ENCODE data around the gene ZCCHC14. TPM values are rescaled to one million over a fixed set of nuclear protein-coding genes. Genes with fewer than 3 reads are reported as not detected.

ZCCHC14 gene
- total and polyA plus RNA-seq, 2 donors (not counting 1 experiment from before 2014, with no cell fraction given), result 0.70 to 4.4 TPM

GRCh38 chr16:87540072-87540896, 47.5 kb upstream of the ZCCHC14 start:
- peaks cover 0 to 9% (median 0%) of the 10 kb centered on the region in 3 donors for H3K9me3 ChIP-seq (ENCODE audit: control extremely low read depth in 1 of 3, control insufficient read depth in 2 of 3, insufficient read depth in 1 of 3, low read length in 2 of 3)
- H3K4me1 ChIP-seq (ENCODE audit: control insufficient read depth in 2 of 2, insufficient read depth in 2 of 2, low read length in 2 of 2), result no peaks in the 10 kb centered on the region
- no peaks in the 10 kb centered on the region for H3K79me2 ChIP-seq (ENCODE audit: control insufficient read depth, insufficient read depth, low read length)
- H3K9me3 Mint-ChIP-seq (ENCODE audit: insufficient read depth), result no peaks in the 10 kb centered on the region
- peaks cover 58% of the 10 kb centered on the region for H3K27me3 Mint-ChIP-seq
- intact Hi-C loops (cut with micrococcal nuclease), result no loop called here
- no peak overlapping the region for H3K9ac ChIP-seq (ENCODE audit: low read length)
- CTCF ChIA-PET, result no interaction called here
- no peak overlapping the region for H3K27ac Mint-ChIP-seq
- POLR2A ChIA-PET, result no interaction called here
- H4K20me1 ChIP-seq (ENCODE audit: control insufficient read depth, insufficient read depth, low read length, poor library complexity, severe bottlenecking), result no peaks in the 10 kb centered on the region
- no peak overlapping the region for H3K4me3 ChIP-seq (ENCODE audit: control extremely low read depth in 1 of 5, extremely low read depth in 1 of 5, insufficient read depth in 1 of 5, low read depth in 2 of 5, low read length in 4 of 5)
- no peaks in the 10 kb centered on the region for H3K36me3 ChIP-seq (replicated peaks in 1 of 2; ENCODE audit: control extremely low read depth in 1 of 2, control insufficient read depth in 1 of 2, extremely low read depth in 1 of 2, insufficient read depth in 2 of 2, low read length in 1 of 2)
- no peaks in the 10 kb centered on the region for H3K4me1 Mint-ChIP-seq
- H3K4me2 ChIP-seq (replicated peaks; ENCODE audit: low read depth, low read length, poor library complexity, severe bottlenecking), result no peak overlapping the region
- WGBS (ENCODE audit: insufficient coverage), result 62% methylated on average over 19 of the region's 20 CpGs
- DNase-seq (no peak), ATAC-seq (ENCODE audit: low read depth) (no peak)
- peaks cover 0 to 14% (median 0%) of the 10 kb centered on the region in 4 experiments for H3K27me3 ChIP-seq (replicated peaks in 1 of 4; ENCODE audit: control extremely low read depth in 1 of 4, control insufficient read depth in 3 of 4, insufficient read depth in 4 of 4, low read length in 3 of 4)
- TF ChIP-seq EZH2 (IDR thresholded peaks at IDR 0.05; ENCODE audit: borderline replicate concordance, insufficient read depth, low read depth, low read length, poor library complexity, severe bottlenecking), result no peak
- TF ChIP-seq, protein P1, sequence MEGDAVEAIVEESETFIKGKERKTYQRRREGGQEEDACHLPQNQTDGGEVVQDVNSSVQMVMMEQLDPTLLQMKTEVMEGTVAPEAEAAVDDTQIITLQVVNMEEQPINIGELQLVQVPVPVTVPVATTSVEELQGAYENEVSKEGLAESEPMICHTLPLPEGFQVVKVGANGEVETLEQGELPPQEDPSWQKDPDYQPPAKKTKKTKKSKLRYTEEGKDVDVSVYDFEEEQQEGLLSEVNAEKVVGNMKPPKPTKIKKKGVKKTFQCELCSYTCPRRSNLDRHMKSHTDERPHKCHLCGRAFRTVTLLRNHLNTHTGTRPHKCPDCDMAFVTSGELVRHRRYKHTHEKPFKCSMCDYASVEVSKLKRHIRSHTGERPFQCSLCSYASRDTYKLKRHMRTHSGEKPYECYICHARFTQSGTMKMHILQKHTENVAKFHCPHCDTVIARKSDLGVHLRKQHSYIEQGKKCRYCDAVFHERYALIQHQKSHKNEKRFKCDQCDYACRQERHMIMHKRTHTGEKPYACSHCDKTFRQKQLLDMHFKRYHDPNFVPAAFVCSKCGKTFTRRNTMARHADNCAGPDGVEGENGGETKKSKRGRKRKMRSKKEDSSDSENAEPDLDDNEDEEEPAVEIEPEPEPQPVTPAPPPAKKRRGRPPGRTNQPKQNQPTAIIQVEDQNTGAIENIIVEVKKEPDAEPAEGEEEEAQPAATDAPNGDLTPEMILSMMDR (IDR thresholded peaks at IDR 0.05), result no peak
- no peak overlapping the region for H3K27ac ChIP-seq (ENCODE audit: low read length in 2 of 2)
- no peak overlapping the region for H3K4me3 Mint-ChIP-seq
- no peak overlapping the region for H2AFZ ChIP-seq (ENCODE audit: insufficient read depth, low read depth, low read length, poor library complexity, severe bottlenecking)

GRCh38 chr16:87539113-87539512, 46.3 kb upstream of the ZCCHC14 start:
- ChIA-PET CTCF (no interaction called here), POLR2A (no interaction called here)
- no peaks in the 10 kb centered on the region for H4K20me1 ChIP-seq (ENCODE audit: control insufficient read depth, insufficient read depth, low read length, poor library complexity, severe bottlenecking)
- intact Hi-C loops (cut with micrococcal nuclease), result no loop called here
- H3K4me1 Mint-ChIP-seq, result no peaks in the 10 kb centered on the region
- TF ChIP-seq, protein P1 (IDR thresholded peaks at IDR 0.05), result no peak
- no peak for TF ChIP-seq EZH2 (IDR thresholded peaks at IDR 0.05; ENCODE audit: borderline replicate concordance, insufficient read depth, low read depth, low read length, poor library complexity, severe bottlenecking)
- no peaks in the 10 kb centered on the region for H3K9me3 Mint-ChIP-seq (ENCODE audit: insufficient read depth)
- ATAC-seq (ENCODE audit: low read depth) (no peak), DNase-seq (no peak)
- H3K27ac Mint-ChIP-seq, result no peak overlapping the region
- no peak overlapping the region for H2AFZ ChIP-seq (ENCODE audit: insufficient read depth, low read depth, low read length, poor library complexity, severe bottlenecking)
- H3K27me3 Mint-ChIP-seq, result peaks cover 52% of the 10 kb centered on the region
- peaks cover 0 to 9% (median 0%) of the 10 kb centered on the region in 3 donors for H3K9me3 ChIP-seq (ENCODE audit: control extremely low read depth in 1 of 3, control insufficient read depth in 2 of 3, insufficient read depth in 1 of 3, low read length in 2 of 3)
- no peaks in the 10 kb centered on the region for H3K36me3 ChIP-seq (replicated peaks in 1 of 2; ENCODE audit: control extremely low read depth in 1 of 2, control insufficient read depth in 1 of 2, extremely low read depth in 1 of 2, insufficient read depth in 2 of 2, low read length in 1 of 2)
- no peak overlapping the region for H3K4me3 Mint-ChIP-seq
- no peak overlapping the region for H3K9ac ChIP-seq (ENCODE audit: low read length)
- H3K4me3 ChIP-seq (ENCODE audit: control extremely low read depth in 1 of 5, extremely low read depth in 1 of 5, insufficient read depth in 1 of 5, low read depth in 2 of 5, low read length in 4 of 5), result no peak overlapping the region
- 82% methylated on average over 8 of the region's 11 CpGs for WGBS (ENCODE audit: insufficient coverage)
- H3K27me3 ChIP-seq (replicated peaks in 1 of 4; ENCODE audit: control extremely low read depth in 1 of 4, control insufficient read depth in 3 of 4, insufficient read depth in 4 of 4, low read length in 3 of 4), result peaks cover 0 to 14% (median 0%) of the 10 kb centered on the region in 4 experiments
- no peaks in the 10 kb centered on the region for H3K79me2 ChIP-seq (ENCODE audit: control insufficient read depth, insufficient read depth, low read length)
- no peak overlapping the region for H3K27ac ChIP-seq (ENCODE audit: low read length in 2 of 2)
- H3K4me1 ChIP-seq (ENCODE audit: control insufficient read depth in 2 of 2, insufficient read depth in 2 of 2, low read length in 2 of 2), result no peaks in the 10 kb centered on the region
- no peak overlapping the region for H3K4me2 ChIP-seq (replicated peaks; ENCODE audit: low read depth, low read length, poor library complexity, severe bottlenecking)

Measured in B cell (primary cell).